Suprapubic skin (tissue), 3 donors: Measurements from ENCODE around the gene GALC.

ENCODE experiments used
- POLR2A ChIP-seq, 2 donors: fragments of 450-650 bp; IDR thresholded peaks; one replicate each; pipeline ENCODE4 v1.6.1; 2017; ENCODE audit warnings: antibody characterized with exemption in 2 of 2, mild to moderate bottlenecking in 2 of 2, moderate library complexity in 2 of 2
- TF ChIP-seq, protein P1 (sequence below), 2 donors: fragments of 200-600 bp in 1 of 2; fragments of 450-650 bp in 1 of 2; sonication (generic) in 1 of 2; IDR thresholded peaks; one replicate each; pipeline ENCODE4 v1.5.1; 2016 to 2019; ENCODE audit warnings: antibody characterized with exemption in 2 of 2, mild to moderate bottlenecking in 1 of 2, moderate library complexity in 1 of 2

DNA sequence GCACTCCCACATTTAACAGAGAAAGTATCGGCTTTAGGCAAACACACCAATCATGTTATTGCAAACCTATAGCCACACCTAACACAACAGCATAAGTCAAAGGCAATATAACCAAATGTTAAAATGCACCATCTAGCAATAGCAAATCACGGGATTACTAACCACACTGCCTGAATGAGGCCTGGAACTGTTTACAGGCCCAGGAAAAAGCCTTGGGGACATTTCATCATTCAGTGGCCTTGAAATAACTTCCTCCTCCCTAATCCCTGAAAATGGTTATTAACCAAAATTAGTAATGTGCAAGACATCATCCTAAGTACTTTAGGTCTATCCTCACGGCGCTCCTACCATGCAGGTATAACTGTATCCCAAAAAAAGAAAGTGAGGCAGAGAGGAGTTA, 2.3 kb downstream of the GALC start:
- TF ChIP-seq POLR2A (IDR thresholded peaks at IDR 0.05) = no peak
- TF ChIP-seq, protein P1, sequence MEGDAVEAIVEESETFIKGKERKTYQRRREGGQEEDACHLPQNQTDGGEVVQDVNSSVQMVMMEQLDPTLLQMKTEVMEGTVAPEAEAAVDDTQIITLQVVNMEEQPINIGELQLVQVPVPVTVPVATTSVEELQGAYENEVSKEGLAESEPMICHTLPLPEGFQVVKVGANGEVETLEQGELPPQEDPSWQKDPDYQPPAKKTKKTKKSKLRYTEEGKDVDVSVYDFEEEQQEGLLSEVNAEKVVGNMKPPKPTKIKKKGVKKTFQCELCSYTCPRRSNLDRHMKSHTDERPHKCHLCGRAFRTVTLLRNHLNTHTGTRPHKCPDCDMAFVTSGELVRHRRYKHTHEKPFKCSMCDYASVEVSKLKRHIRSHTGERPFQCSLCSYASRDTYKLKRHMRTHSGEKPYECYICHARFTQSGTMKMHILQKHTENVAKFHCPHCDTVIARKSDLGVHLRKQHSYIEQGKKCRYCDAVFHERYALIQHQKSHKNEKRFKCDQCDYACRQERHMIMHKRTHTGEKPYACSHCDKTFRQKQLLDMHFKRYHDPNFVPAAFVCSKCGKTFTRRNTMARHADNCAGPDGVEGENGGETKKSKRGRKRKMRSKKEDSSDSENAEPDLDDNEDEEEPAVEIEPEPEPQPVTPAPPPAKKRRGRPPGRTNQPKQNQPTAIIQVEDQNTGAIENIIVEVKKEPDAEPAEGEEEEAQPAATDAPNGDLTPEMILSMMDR (IDR thresholded peaks at IDR 0.05) = no peak
